ENCODE data around the gene TBC1D22A. TPM values are rescaled to one million over a fixed set of nuclear protein-coding genes. Genes with fewer than 3 reads are reported as not detected.
A peak's percentile ranks its signal among the peaks of the same experiment; 100 is the strongest.

Gene TBC1D22A
- total RNA-seq, 2 experiments from 2014 or later: 47.2 to 49.1 TPM

GRCh38 chr22:47188261-47189055, 426.0 kb downstream of the TBC1D22A start:
- Mint-ChIP-seq H3K27ac (no peak overlapping the region), H3K36me3 (no peaks in the 10 kb centered on the region), H3K27me3 (no peaks in the 10 kb centered on the region), H3K4me3 (no peak overlapping the region), H3K4me1 (no peaks in the 10 kb centered on the region), H3K9me3 (no peaks in the 10 kb centered on the region)
- ATAC-seq (ENCODE audit: low read depth): no peak
- POLR2A ChIA-PET: no interaction called here
- DNase-seq: peak; percentile 8

- Mint-ChIP-seq H3K9me3 (no peaks in the 10 kb centered on the region), H3K4me3 (no peak overlapping the region), H3K4me1 (no peaks in the 10 kb centered on the region), H3K27ac (no peak overlapping the region), H3K36me3 (no peaks in the 10 kb centered on the region), H3K27me3 (no peaks in the 10 kb centered on the region)
- POLR2A ChIA-PET: no interaction called here
- peak; percentile 19 for DNase-seq
- ATAC-seq (ENCODE audit: low read depth): no peak
Observed at GRCh38 chr22:47189056-47189916, 426.8 kb downstream of the TBC1D22A start.

- POLR2A ChIA-PET: no interaction called here
- no peaks in the 10 kb centered on the region for H3K36me3 Mint-ChIP-seq
- ATAC-seq (ENCODE audit: low read depth): no peak
- no peaks in the 10 kb centered on the region for H3K9me3 Mint-ChIP-seq
- DNase-seq: peak; percentile 18
- H3K4me3 Mint-ChIP-seq: no peak overlapping the region
- H3K27ac Mint-ChIP-seq: no peak overlapping the region
- no peaks in the 10 kb centered on the region for H3K4me1 Mint-ChIP-seq
- H3K27me3 Mint-ChIP-seq: no peaks in the 10 kb centered on the region
Observed at GRCh38 chr22:47190276-47190956, 428.0 kb downstream of the TBC1D22A start.

- POLR2A ChIA-PET: no interaction called here
- DNase-seq (peak; percentile 13), ATAC-seq (ENCODE audit: low read depth) (no peak)
- Mint-ChIP-seq H3K27me3 (no peaks in the 10 kb centered on the region), H3K4me3 (no peak overlapping the region), H3K9me3 (no peaks in the 10 kb centered on the region), H3K36me3 (no peaks in the 10 kb centered on the region), H3K4me1 (no peaks in the 10 kb centered on the region), H3K27ac (no peak overlapping the region)
Observed at GRCh38 chr22:47190957-47191670, 428.7 kb downstream of the TBC1D22A start.

- H3K9me3 Mint-ChIP-seq: no peaks in the 10 kb centered on the region
- H3K4me1 Mint-ChIP-seq: no peaks in the 10 kb centered on the region
- no peaks in the 10 kb centered on the region for H3K36me3 Mint-ChIP-seq
- H3K4me3 Mint-ChIP-seq: no peak overlapping the region
- H3K27me3 Mint-ChIP-seq: no peaks in the 10 kb centered on the region
- DNase-seq: peak; percentile 7
- H3K27ac Mint-ChIP-seq: no peak overlapping the region
- ATAC-seq (ENCODE audit: low read depth): no peak
- POLR2A ChIA-PET: no interaction called here
Observed at GRCh38 chr22:47191671-47192650, 429.5 kb downstream of the TBC1D22A start.

- no peak overlapping the region for H3K27ac Mint-ChIP-seq
- H3K4me1 Mint-ChIP-seq: no peaks in the 10 kb centered on the region
- no peaks in the 10 kb centered on the region for H3K36me3 Mint-ChIP-seq
- POLR2A ChIA-PET: no interaction called here
- DNase-seq: no peak
- no peak for ATAC-seq (ENCODE audit: low read depth)
- no peaks in the 10 kb centered on the region for H3K27me3 Mint-ChIP-seq
- no peak overlapping the region for H3K4me3 Mint-ChIP-seq
- H3K9me3 Mint-ChIP-seq: no peaks in the 10 kb centered on the region
Observed at GRCh38 chr22:47192651-47193437, 430.4 kb downstream of the TBC1D22A start.

GRCh38 chr22:47193606-47194329, 431.3 kb downstream of the TBC1D22A start:
- DNase-seq: no peak
- no peak for ATAC-seq (ENCODE audit: low read depth)
- Mint-ChIP-seq H3K36me3 (no peaks in the 10 kb centered on the region), H3K4me3 (no peak overlapping the region), H3K27ac (no peak overlapping the region), H3K9me3 (no peaks in the 10 kb centered on the region), H3K4me1 (no peaks in the 10 kb centered on the region), H3K27me3 (no peaks in the 10 kb centered on the region)
- POLR2A ChIA-PET: no interaction called here

- no peaks in the 10 kb centered on the region for H3K27me3 Mint-ChIP-seq
- no peak for DNase-seq
- no peaks in the 10 kb centered on the region for H3K9me3 Mint-ChIP-seq
- H3K4me1 Mint-ChIP-seq: no peaks in the 10 kb centered on the region
- POLR2A ChIA-PET: no interaction called here
- H3K4me3 Mint-ChIP-seq: no peak overlapping the region
- H3K36me3 Mint-ChIP-seq: no peaks in the 10 kb centered on the region
- ATAC-seq (ENCODE audit: low read depth): no peak
- no peak overlapping the region for H3K27ac Mint-ChIP-seq
Observed at GRCh38 chr22:47194476-47195155, 432.2 kb downstream of the TBC1D22A start.

- DNase-seq (no peak), ATAC-seq (ENCODE audit: low read depth) (no peak)
- H3K4me1 Mint-ChIP-seq: no peaks in the 10 kb centered on the region
- H3K9me3 Mint-ChIP-seq: no peaks in the 10 kb centered on the region
- POLR2A ChIA-PET: no interaction called here
- no peaks in the 10 kb centered on the region for H3K27me3 Mint-ChIP-seq
- H3K27ac Mint-ChIP-seq: no peak overlapping the region
- no peaks in the 10 kb centered on the region for H3K36me3 Mint-ChIP-seq
- H3K4me3 Mint-ChIP-seq: no peak overlapping the region
Observed at GRCh38 chr22:47195156-47195483, 432.7 kb downstream of the TBC1D22A start.

GRCh38 chr22:47195484-47196165, 433.2 kb downstream of the TBC1D22A start:
- H3K27me3 Mint-ChIP-seq: no peaks in the 10 kb centered on the region
- no peaks in the 10 kb centered on the region for H3K4me1 Mint-ChIP-seq
- ATAC-seq (ENCODE audit: low read depth): no peak
- H3K27ac Mint-ChIP-seq: no peak overlapping the region
- H3K4me3 Mint-ChIP-seq: no peak overlapping the region
- no peaks in the 10 kb centered on the region for H3K36me3 Mint-ChIP-seq
- no peak for DNase-seq
- H3K9me3 Mint-ChIP-seq: no peaks in the 10 kb centered on the region
- POLR2A ChIA-PET: no interaction called here
